ENCODE results near the gene ALLC. TPM values are rescaled to one million over a fixed set of nuclear protein-coding genes. Genes with fewer than 3 reads are reported as not detected.
"Not testable (repeated sequence)": the region's sequence is repeated elsewhere in the genome, so short reads cannot be mapped to it uniquely, and the experiment has no call there.

Gene ALLC
- total RNA-seq, 1 experiment from 2014 or later: not detected

DNA sequence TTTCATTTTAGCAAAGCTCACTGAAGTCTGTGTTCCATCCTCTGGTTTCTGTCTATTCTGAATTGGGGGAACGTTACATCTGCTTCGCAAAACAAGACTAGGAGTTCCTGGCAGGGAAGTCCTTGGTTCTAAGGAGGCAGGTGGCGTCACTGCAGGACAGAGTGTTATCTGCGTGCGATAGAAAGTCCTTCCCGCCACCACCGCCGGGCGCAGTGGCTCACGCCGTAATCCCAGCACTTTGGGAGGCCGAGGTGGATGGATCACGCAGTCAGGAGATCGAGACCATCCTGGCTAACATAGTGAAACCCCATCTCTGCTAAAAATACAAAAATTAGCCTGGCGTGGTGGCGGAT lies 22.0 kb upstream of the ALLC start:
- H3K4me1 ChIP-seq (ENCODE audit: insufficient read depth, low read length); POLR2A ChIA-PET (ENCODE audit: unreplicated experiment); ATAC-seq; intact Hi-C loops (cut with micrococcal nuclease); H3F3A ChIP-seq (ENCODE audit: low read length, unreplicated experiment); BruUV-seq (replicated peaks); CTCF ChIA-PET; H3K9me3 ChIP-seq (ENCODE audit: low read length); H3K79me2 ChIP-seq (ENCODE audit: low read length); H3K9me2 ChIP-seq (replicated peaks; ENCODE audit: low read length); H3K27ac ChIP-seq (ENCODE audit: low read length); H4K20me1 ChIP-seq (ENCODE audit: low read length); H3K36me3 ChIP-seq (ENCODE audit: low read depth, low read length); H3K9ac ChIP-seq (ENCODE audit: low read length): not testable (repeated sequence)
- H3K27me3 ChIP-seq (ENCODE audit: low read length): peaks cover 17% of the 10 kb centered on the region
- peak; percentile 9 for DNase-seq
- H3K4me2 ChIP-seq (ENCODE audit: low read length): peak overlapping the region; percentile 68
- peak overlapping the region; percentile 63; the same call in 1 of the 2 replicates for H2AFZ ChIP-seq (ENCODE audit: low read length)
- H3K4me3 ChIP-seq (ENCODE audit: low read length): peak overlapping the region; percentile 50

- Histone ChIP-seq H3K27me3 (ENCODE audit: low read length) (peaks cover 17% of the 10 kb centered on the region), H3K9me3 (ENCODE audit: low read length) (no peaks in the 10 kb centered on the region), H3K9ac (ENCODE audit: low read length) (no peak overlapping the region), H2AFZ (ENCODE audit: low read length) (no peak overlapping the region), H3K27ac (ENCODE audit: low read length) (no peak overlapping the region), H3F3A (ENCODE audit: low read length, unreplicated experiment) (no peaks in the 10 kb centered on the region), H3K4me1 (ENCODE audit: insufficient read depth, low read length) (no peaks in the 10 kb centered on the region), H3K4me2 (ENCODE audit: low read length) (no peak overlapping the region; the same call in 1 of the 2 replicates), H3K36me3 (ENCODE audit: low read depth, low read length) (no peaks in the 10 kb centered on the region), H3K4me3 (ENCODE audit: low read length) (no peak overlapping the region), H4K20me1 (ENCODE audit: low read length) (no peaks in the 10 kb centered on the region), H3K9me2 (replicated peaks; ENCODE audit: low read length) (no peaks in the 10 kb centered on the region), H3K79me2 (ENCODE audit: low read length) (no peaks in the 10 kb centered on the region)
- ChIA-PET POLR2A (ENCODE audit: unreplicated experiment) (no interaction called here), CTCF (no interaction called here)
- no TSS peak for BruUV-seq (replicated peaks)
- TF ChIP-seq CTCF (conservative IDR thresholded peaks at IDR 0.05; ENCODE audit: low read depth, low read length) (no peak), EZH2phosphoT487 (IDR thresholded peaks at IDR 0.05; ENCODE audit: borderline replicate concordance, low read length) (no peak), EZH2 (IDR thresholded peaks at IDR 0.05; ENCODE audit: low read length, unreplicated experiment) (no peak)
- intact Hi-C loops (cut with micrococcal nuclease): no loop called here
- ATAC-seq: no peak
- no peak for DNase-seq
These were observed 21.3 kb upstream of the ALLC start for GRCh38 chr2:3636586-3637310.

- DNase-seq: no peak
- H3K4me2 ChIP-seq (ENCODE audit: low read length): no peak overlapping the region
- no peak overlapping the region for H3K27ac ChIP-seq (ENCODE audit: low read length)
- H2AFZ ChIP-seq (ENCODE audit: low read length): no peak overlapping the region
- no peak overlapping the region for H3K9ac ChIP-seq (ENCODE audit: low read length)
- no peak for TF ChIP-seq CTCF (conservative IDR thresholded peaks at IDR 0.05; ENCODE audit: low read depth, low read length)
- TF ChIP-seq EZH2 (IDR thresholded peaks at IDR 0.05; ENCODE audit: low read length, unreplicated experiment): no peak
- no peak for TF ChIP-seq EZH2phosphoT487 (IDR thresholded peaks at IDR 0.05; ENCODE audit: borderline replicate concordance, low read length)
- no peaks in the 10 kb centered on the region for H4K20me1 ChIP-seq (ENCODE audit: low read length)
- no peaks in the 10 kb centered on the region for H3F3A ChIP-seq (ENCODE audit: low read length, unreplicated experiment)
- no peak for ATAC-seq
- H3K9me2 ChIP-seq (replicated peaks; ENCODE audit: low read length): no peaks in the 10 kb centered on the region
- ChIA-PET POLR2A (ENCODE audit: unreplicated experiment) (no interaction called here), CTCF (no interaction called here)
- H3K36me3 ChIP-seq (ENCODE audit: low read depth, low read length): no peaks in the 10 kb centered on the region
- no peaks in the 10 kb centered on the region for H3K9me3 ChIP-seq (ENCODE audit: low read length)
- no TSS peak for BruUV-seq (replicated peaks)
- peaks cover 17% of the 10 kb centered on the region for H3K27me3 ChIP-seq (ENCODE audit: low read length)
- H3K79me2 ChIP-seq (ENCODE audit: low read length): no peaks in the 10 kb centered on the region
- no peaks in the 10 kb centered on the region for H3K4me1 ChIP-seq (ENCODE audit: insufficient read depth, low read length)
- intact Hi-C loops (cut with micrococcal nuclease): no loop called here
- H3K4me3 ChIP-seq (ENCODE audit: low read length): no peak overlapping the region
These were observed 20.7 kb upstream of the ALLC start for GRCh38 chr2:3637311-3637675.

Data from PC-3 (cell line).